ENCODE data around the gene TSEN2.

DNA sequence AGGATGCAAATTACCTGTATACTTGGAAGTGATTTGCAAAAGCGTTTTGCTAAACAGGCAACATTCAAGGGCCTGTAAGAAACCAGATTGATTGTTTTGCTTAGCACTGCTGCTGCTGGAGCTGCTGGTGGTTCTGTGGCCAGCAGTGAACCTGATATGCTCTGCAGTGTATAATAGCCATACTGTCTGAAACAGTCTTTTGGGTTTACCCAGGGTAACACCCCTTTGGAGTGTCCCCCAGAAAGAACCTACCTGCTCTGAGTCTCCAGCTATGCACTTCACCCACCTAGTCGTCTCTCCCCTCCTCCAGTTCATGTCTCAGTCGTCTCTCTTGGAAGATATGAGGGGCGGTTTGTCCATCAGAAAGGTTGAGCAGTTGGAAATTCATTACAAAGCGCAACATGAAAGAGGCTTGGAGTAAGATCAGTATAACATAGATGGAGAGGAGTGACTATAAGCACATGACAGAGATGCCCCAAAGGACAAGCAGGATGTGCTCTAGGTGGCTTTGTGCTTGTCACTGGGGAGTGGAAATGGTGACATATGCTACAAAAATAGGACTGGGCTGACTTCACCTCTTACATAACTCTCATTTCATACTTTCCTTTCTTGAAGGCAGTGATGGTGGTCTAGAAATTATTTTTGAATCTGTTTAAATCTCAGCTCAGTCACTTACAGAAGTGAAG is 76.4 kb downstream of the TSEN2 start:
- TF ChIP-seq, protein P1, sequence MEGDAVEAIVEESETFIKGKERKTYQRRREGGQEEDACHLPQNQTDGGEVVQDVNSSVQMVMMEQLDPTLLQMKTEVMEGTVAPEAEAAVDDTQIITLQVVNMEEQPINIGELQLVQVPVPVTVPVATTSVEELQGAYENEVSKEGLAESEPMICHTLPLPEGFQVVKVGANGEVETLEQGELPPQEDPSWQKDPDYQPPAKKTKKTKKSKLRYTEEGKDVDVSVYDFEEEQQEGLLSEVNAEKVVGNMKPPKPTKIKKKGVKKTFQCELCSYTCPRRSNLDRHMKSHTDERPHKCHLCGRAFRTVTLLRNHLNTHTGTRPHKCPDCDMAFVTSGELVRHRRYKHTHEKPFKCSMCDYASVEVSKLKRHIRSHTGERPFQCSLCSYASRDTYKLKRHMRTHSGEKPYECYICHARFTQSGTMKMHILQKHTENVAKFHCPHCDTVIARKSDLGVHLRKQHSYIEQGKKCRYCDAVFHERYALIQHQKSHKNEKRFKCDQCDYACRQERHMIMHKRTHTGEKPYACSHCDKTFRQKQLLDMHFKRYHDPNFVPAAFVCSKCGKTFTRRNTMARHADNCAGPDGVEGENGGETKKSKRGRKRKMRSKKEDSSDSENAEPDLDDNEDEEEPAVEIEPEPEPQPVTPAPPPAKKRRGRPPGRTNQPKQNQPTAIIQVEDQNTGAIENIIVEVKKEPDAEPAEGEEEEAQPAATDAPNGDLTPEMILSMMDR (IDR thresholded peaks at IDR 0.05), result no peak
- TF ChIP-seq POLR2A (IDR thresholded peaks at IDR 0.05), result no peak
